ENCODE measurements around the gene DISC1.
"Not testable (repeated sequence)": the region's sequence is repeated elsewhere in the genome, so short reads cannot be mapped to it uniquely, and the experiment has no call there.

The DISC1 gene

DNA sequence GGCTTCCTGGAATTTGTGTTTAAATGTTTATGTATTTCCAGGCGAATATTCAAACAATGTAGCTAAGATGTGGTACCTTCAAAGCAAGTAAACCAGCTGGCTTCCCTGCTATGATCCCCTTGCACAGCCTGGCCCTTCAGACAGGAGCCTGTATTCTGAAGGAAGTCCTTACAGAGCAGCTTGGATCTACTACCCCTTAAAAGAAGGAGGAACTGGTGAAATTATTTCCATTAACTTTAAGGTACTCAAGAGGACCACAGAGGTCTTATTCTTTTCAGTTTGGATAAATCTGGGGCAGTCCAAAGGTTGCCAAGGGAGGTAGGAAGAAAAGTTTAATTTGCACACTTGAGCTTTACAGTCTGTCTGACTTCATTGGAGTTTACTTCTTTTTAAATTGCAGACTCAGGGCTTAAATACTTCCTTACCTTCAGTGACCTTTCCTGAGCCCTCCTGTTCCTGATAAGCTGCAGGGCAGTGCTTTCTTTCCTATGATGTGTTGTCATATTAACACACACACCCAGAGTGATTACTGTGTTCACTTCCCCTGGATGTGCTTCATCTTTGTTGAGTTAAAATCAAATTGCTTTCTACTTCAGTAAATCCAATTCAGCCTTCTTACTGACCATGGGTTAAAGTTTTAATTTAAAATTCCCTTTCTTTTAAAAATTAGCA is 40.5 kb downstream of the DISC1 start:
- no peak for DNase-seq (ENCODE audit: low read depth in 2 of 3, low spot score in 2 of 3)

GRCh38 chr1:231667896-231668506 is 41.4 kb downstream of the DISC1 start:
- no peak for DNase-seq (ENCODE audit: low read depth in 2 of 3, low spot score in 2 of 3)

- no peak for DNase-seq (ENCODE audit: low read depth in 2 of 3, low spot score in 2 of 3)
These were observed 42.2 kb downstream of the DISC1 start for GRCh38 chr1:231668826-231669225.

- not testable (repeated sequence) for DNase-seq (ENCODE audit: low read depth in 2 of 3, low spot score in 2 of 3)
These were observed 43.5 kb downstream of the DISC1 start for GRCh38 chr1:231669864-231670621.

DNA sequence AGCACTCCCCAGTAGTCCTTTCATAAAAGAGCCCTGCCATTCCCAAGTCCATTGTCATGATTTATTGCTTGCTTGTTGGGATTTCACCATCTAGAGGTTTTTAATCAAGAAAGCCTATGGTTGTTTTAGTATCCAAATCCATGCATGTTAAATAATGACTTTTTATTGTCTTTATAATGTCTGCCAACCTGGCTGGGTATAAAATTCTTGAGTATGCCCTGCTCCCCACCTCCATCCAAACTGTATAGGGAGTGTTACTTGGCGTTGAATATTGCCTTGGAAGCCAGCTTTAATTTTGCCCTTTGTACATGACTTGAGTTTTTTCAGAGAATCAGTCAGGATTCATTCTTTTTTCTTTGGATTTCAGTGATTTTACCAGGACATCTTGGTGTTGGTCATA is 44.2 kb downstream of the DISC1 start:
- no peak for DNase-seq (ENCODE audit: low read depth in 2 of 3, low spot score in 2 of 3)

DNA sequence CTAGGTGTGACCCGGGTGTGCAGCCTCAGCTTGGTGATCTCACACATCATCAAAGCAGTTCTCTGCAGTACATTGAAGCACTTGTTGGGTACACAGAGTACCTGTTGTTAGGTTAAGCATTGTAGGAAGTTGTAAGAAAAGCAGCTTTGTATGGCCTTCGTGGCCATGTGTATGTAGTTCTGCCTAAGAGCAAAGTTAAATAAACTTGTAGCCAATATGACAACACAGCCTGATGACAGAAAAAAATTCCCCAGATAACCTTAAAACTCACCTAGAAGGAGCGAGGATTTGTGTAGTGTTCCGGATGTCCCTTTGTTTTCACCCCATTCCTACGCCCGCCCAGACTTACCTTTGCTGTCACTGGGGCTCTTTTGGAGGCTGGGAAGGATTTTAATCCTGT is 48.0 kb downstream of the DISC1 start:
- DNase-seq (ENCODE audit: low read depth in 2 of 3, low spot score in 2 of 3): no peak

GRCh38 chr1:231676487-231676886 is 49.9 kb downstream of the DISC1 start:
- DNase-seq (ENCODE audit: low read depth in 2 of 3, low spot score in 2 of 3): no peak

DNA sequence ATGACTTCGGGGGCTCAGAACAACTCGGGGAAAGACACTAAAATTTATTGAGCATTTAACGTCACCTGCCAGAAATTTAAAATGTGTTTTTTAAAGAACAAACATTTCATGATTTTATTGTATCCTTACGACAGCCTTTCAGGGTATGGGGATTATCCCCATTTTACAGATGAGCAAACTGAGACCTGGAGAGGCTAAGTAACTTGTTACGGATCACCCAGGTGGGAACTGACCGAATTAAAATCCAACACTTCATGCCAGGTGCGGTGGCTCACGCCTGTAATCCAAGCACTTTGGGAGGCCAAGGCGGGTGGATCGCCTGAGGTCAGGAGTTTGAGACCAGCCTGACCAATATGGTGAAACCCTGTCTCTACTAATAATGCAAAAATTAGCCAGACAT is 50.9 kb downstream of the DISC1 start:
- no peak for DNase-seq (ENCODE audit: low read depth in 2 of 3, low spot score in 2 of 3)

DNA sequence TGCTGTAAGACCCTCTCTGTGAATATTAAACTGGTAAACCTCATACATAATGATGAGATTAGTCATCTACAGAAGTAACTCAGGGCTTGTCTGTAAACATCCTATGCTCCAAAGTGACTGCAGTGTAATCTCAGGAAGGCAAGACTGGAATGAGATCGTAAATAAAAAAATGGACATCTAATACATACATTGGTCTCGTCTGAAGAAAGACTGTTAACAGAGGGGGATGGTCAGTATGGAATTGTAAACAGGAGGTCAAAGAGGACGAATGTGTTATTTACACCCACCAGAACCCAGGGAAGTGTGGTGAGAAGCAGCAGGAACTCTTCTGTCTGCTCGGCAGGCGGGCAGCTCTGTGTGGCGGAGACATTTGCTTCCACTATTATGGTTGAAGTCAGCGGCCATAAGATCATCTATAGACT is 51.4 kb downstream of the DISC1 start:
- no peak for DNase-seq (ENCODE audit: low read depth in 2 of 3, low spot score in 2 of 3)

- DNase-seq (ENCODE audit: low read depth in 2 of 3, low spot score in 2 of 3): no peak
These were observed 52.5 kb downstream of the DISC1 start for GRCh38 chr1:231679109-231679508.

DNA sequence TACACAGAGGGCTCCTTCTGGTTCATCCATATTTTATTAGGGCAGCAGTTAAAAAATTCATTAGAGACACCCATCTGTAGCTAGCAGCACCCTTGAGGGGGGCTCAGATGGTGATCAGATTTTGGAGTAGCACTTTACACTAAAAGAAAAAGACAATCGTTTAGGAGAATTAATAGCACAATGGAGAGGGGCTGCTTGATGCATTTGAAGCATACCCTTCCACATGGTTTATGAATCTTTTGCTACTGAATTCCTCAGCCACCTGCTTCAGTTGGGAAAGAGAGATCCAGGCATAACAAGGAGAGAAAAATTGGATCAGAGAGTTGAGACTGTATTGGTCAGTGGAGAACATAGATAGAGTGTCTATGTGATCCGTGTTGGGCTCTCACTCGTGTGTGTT is 54.4 kb downstream of the DISC1 start:
- no peak for DNase-seq (ENCODE audit: low read depth in 2 of 3, low spot score in 2 of 3)

DNA sequence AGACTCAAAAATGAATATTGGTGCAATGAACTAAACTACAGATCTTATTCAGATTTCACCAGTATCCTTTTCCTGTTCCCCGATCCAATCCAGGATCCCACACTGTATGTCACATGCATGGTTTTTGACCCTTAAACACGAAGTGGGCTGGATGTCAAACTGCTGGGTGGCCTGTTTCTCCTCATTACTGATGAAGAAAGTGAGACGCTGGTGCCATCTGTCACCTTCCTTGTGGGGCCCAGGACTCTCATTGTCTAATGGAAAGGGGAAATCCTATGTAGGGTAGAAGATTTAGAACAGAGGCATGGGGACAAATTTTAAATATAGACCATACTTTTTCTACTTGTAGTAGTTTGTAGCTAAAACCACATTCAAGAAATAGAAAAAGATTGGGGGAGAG is 56.2 kb downstream of the DISC1 start:
- no peak for DNase-seq (ENCODE audit: low read depth in 2 of 3, low spot score in 2 of 3)

DNA sequence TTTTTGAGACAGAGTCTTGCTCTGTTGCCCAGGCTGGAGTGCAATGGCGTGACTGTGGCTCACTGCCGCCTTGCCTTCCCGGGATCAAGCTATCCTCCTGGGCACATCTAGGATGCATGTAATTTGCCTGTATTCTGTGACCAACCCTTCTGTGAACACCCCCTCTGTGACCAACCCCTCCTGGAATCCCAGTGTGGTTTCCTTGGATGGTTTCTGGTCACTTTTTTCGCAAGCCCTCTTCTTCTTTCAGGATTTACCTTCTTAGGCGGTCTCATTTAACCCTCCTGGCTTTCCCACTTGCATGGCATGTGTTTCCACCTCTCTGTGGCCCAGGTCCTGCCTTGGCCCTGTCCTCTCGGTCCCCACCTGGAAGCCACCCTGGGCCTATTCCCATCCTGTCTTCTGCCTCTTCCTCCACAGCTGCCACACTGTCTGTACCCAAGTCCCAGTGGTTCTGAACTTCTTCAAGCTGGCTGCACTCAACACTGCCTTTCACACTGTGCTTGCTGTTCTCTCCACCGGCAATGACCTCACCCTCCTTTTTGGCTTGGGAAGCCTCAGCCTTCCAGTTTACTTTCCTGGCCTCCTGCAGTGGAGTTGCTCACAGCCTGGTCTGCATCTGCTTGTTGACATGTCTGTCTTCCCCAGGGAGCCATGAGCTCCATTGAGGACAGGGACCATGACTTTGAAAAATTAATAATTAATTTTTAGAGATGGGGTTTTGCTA is 57.0 kb downstream of the DISC1 start:
- no peak for DNase-seq (ENCODE audit: low read depth in 2 of 3, low spot score in 2 of 3)

- no peak for DNase-seq (ENCODE audit: low read depth in 2 of 3, low spot score in 2 of 3)
These were observed 58.0 kb downstream of the DISC1 start for GRCh38 chr1:231684356-231685244.

DNA sequence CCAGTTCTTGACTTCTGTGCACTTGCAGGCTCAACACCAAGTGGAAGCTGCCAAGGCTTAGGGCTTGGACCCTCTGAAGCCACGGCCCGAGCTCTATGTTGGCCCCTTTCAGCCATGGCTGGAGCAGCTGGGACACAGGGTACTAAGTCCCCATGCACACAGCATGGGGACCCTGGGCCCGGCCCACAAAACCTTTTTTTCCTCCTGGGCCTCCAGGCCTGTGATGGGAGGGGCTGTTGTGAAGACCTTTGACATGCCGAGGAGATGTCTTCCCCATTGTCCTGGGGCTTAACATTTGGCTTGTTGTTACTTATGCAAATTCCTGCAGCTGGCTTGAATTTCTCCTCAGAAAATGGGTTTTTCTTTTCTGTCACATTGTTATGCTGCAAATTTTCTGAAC is 59.8 kb downstream of the DISC1 start:
- no peak for DNase-seq (ENCODE audit: low read depth in 2 of 3, low spot score in 2 of 3)

GRCh38 chr1:231688989-231689388 is 62.4 kb downstream of the DISC1 start:
- DNase-seq (ENCODE audit: low read depth in 2 of 3, low spot score in 2 of 3): no peak

GRCh38 chr1:231690059-231690458 is 63.5 kb downstream of the DISC1 start:
- no peak for DNase-seq (ENCODE audit: low read depth in 2 of 3, low spot score in 2 of 3)

DNA sequence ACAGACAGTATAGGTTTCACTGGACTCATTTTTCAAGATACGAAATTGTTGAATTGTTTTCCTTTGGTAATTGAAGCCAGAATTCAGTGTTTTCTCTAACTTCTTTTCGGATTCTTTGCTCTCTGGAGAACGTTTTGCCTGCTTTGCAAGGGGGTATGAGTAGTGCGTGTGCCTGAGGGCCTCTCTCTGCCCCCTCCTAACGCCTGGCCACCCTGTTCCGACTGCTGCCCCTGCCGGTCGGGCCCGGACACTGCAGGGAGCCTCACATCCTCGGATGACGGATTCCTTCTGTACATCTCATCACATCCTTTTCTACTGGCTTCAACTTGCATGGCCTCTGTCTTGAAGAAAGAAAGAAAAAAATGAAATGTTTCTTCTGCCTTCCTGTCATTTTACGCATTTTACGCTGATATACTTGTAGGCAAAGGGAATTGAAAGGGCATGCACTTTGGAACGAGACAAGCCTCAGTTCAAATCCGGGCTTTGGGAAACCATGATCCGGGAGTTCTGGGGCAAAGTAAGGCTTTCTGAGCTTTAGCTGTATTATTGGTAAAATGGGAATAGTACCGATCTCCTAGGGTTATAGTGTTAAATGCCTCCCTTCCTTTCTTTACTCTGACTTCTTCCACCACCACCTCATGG is 65.1 kb downstream of the DISC1 start:
- no peak for DNase-seq (ENCODE audit: low read depth in 2 of 3, low spot score in 2 of 3)

DNA sequence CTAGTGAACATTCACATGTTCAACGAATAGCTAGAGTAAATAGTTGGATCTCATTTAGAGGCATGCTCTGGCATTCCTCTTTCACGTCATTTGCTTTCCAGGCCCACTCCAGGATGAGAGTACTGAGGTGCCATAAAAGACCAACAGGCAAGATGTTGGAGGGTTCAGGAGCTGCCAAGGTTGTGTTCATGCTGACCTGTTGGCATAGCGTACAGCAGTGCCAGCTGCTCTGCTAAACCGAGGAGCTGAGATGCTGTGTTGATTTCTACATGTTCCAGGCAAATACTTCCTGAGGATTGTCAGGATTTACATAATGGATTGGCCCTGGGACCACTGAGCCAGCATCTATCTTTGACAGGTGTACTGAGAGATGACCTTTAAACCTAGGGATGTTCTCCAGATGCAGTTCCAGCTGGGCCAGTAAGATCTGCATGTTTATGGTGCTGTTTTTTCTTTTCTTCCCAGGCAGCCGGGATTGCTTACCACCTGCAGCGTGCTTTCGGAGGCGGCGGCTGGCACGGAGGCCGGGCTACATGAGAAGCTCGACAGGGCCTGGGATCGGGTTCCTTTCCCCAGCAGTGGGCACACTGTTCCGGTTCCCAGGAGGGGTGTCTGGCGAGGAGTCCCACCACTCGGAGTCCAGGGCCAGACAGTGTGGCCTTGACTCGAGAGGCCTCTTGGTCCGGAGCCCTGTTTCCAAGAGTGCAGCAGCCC is 66.9 kb downstream of the DISC1 start:
- no peak for DNase-seq (ENCODE audit: low read depth in 2 of 3, low spot score in 2 of 3)

GRCh38 chr1:231694075-231694431 is 67.5 kb downstream of the DISC1 start:
- DNase-seq (ENCODE audit: low read depth in 2 of 3, low spot score in 2 of 3): no peak
